GM19099 (cell line): Measurements from ENCODE around the gene DNAH1.

ENCODE experiments used
- POLR2A ChIP-seq: IDR thresholded peaks from 3 replicates; pipeline ENCODE4 v1.6.1; 2011; ENCODE audit warnings: low read depth; ENCODE audit not compliant: insufficient read length; ENCODE audit errors: extremely low read depth

The DNAH1 gene

GRCh38 chr3:52341123-52341522 is 25.0 kb downstream of the DNAH1 start:
- no peak for TF ChIP-seq POLR2A

GRCh38 chr3:52343946-52344600 is 28.0 kb downstream of the DNAH1 start:
- no peak for TF ChIP-seq POLR2A

- no peak for TF ChIP-seq POLR2A
Measured at GRCh38 chr3:52345521-52346109, 29.5 kb downstream of the DNAH1 start.

GRCh38 chr3:52346623-52347530 is 30.8 kb downstream of the DNAH1 start:
- no peak for TF ChIP-seq POLR2A

- TF ChIP-seq POLR2A = no peak
Measured at GRCh38 chr3:52347716-52348635, 31.9 kb downstream of the DNAH1 start.

GRCh38 chr3:52349131-52349530 is 33.0 kb downstream of the DNAH1 start:
- TF ChIP-seq POLR2A = no peak

GRCh38 chr3:52349611-52350395 is 33.7 kb downstream of the DNAH1 start:
- TF ChIP-seq POLR2A = no peak

GRCh38 chr3:52350416-52350815 is 34.3 kb downstream of the DNAH1 start:
- TF ChIP-seq POLR2A = no peak

- TF ChIP-seq POLR2A = no peak
Measured at GRCh38 chr3:52350981-52351761, 35.1 kb downstream of the DNAH1 start.

- TF ChIP-seq POLR2A = no peak
Measured at GRCh38 chr3:52351762-52352368, 35.7 kb downstream of the DNAH1 start.

GRCh38 chr3:52352566-52352965 is 36.4 kb downstream of the DNAH1 start:
- TF ChIP-seq POLR2A = no peak

GRCh38 chr3:52353291-52353855 is 37.3 kb downstream of the DNAH1 start:
- TF ChIP-seq POLR2A = no peak
